Smooth muscle cell (in vitro differentiated cells): Measurements from ENCODE around the gene KLK12. TPM values are rescaled to one million over a fixed set of nuclear protein-coding genes. Genes with fewer than 3 reads are reported as not detected.
A peak's percentile ranks its signal among the peaks of the same experiment; 100 is the strongest.

ENCODE experiments used
- DNase-seq: peaks from one replicate; lab custom pipeline; 2025; ENCODE audit not compliant: unreplicated experiment; lab: John Stamatoyannopoulos, UW
- H2AFZ ChIP-seq: fragments of 200-600 bp; sonication (generic); 2 replicates; pipeline ENCODE4 v1.6.0; 2016; ENCODE audit warnings: antibody characterized with exemption, low read depth, mild to moderate bottlenecking
- H3F3A ChIP-seq: fragments of 200-600 bp; sonication (generic); 2 replicates; pipeline ENCODE4 v1.6.0; 2017; ENCODE audit warnings: antibody characterized with exemption, low read depth
- H3K27ac ChIP-seq: fragments of 200-600 bp; sonication (generic); 2 replicates; pipeline ENCODE4 v1.5.1; 2016; ENCODE audit warnings: low read depth, mild to moderate bottlenecking
- H3K27me3 ChIP-seq: fragments of 200-600 bp; sonication (generic); 2 replicates; pipeline ENCODE4 v1.6.1; 2016; ENCODE audit warnings: low read depth, mild to moderate bottlenecking
- H3K36me3 ChIP-seq: fragments of 200-600 bp; sonication (generic); 2 replicates; pipeline ENCODE4 v1.5.1; 2016; ENCODE audit warnings: low read depth
- H3K4me1 ChIP-seq: fragments of 200-600 bp; sonication (generic); 2 replicates; pipeline ENCODE4 v1.5.1; 2016; ENCODE audit warnings: low read depth
- H3K4me2 ChIP-seq: fragments of 200-600 bp; sonication (generic); 2 replicates; pipeline ENCODE4 v1.6.0; 2016; ENCODE audit warnings: mild to moderate bottlenecking
- H3K4me3 ChIP-seq: fragments of 200-600 bp; sonication (generic); 2 replicates; pipeline ENCODE4 v1.5.1; 2016; ENCODE audit warnings: mild to moderate bottlenecking
- H3K79me2 ChIP-seq: fragments of 200-600 bp; sonication (generic); 2 replicates; pipeline ENCODE4 v1.6.0; 2016; ENCODE audit warnings: low read depth, mild to moderate bottlenecking
- H3K9ac ChIP-seq: fragments of 200-600 bp; sonication (generic); 2 replicates; pipeline ENCODE4 v1.6.0; 2016; ENCODE audit warnings: low read depth
- H3K9me3 ChIP-seq: fragments of 200-600 bp; sonication (generic); replicated peaks from 2 replicates; pipeline ENCODE4 v1.5.1; 2016; ENCODE audit warnings: low read depth
- H4K20me1 ChIP-seq: fragments of 200-600 bp; sonication (generic); 2 replicates; pipeline ENCODE4 v1.6.0; 2016; ENCODE audit warnings: low read depth
- CTCF ChIP-seq: fragments of 200-600 bp; sonication (generic); IDR thresholded peaks from 2 replicates; pipeline ENCODE4 v1.5.1; 2017; ENCODE audit warnings: borderline replicate concordance, mild to moderate bottlenecking, antibody characterized with exemption; ENCODE audit not compliant: insufficient read depth, poor library complexity, severe bottlenecking
- WGBS: methylation state at CpG from one replicate; pipeline ENCODE4 v1.1.7; 2016; ENCODE audit warnings: low lambda C conversion rate; 5-methylcytosine and 5-hydroxymethylcytosine counted together
- polyA plus RNA-seq: library from polyadenylated mRNA; unstranded; fragments of >200 nt; fragmentation: Nextera tagmentation; extraction: Ambion mirVana; gene quantifications from 2 replicates; pipeline ENCODE4 v1.2.1, GENCODE V29; 2016
- total RNA-seq: library from RNA; depleted of rRNA; stranded (reverse); fragments of >200 nt; gene quantifications from 2 replicates; pipeline ENCODE4 v1.2.3, GENCODE V29; 2014

The KLK12 gene
- total and polyA plus RNA-seq, 2 experiments from 2014 or later = 1.7 to 1.9 TPM

GRCh38 chr19:51019544-51019925 is 15.3 kb downstream of the KLK12 start, which contains the start of gene KLK10:
TSS of gene KLK10 (minus strand) at chr19:51019709. CDS start at chr19:51019130, 579 bp downstream.
- Histone ChIP-seq H3K36me3 (no peaks in the 10 kb centered on the region), H3K4me2 (peak within 1 kb of the TSS; percentile 69), H3K4me3 (peak within 1 kb of the TSS; percentile 10), H3K9me3 (no peaks in the 10 kb centered on the region), H3F3A (no peaks in the 10 kb centered on the region), H3K27ac (no peak within 1 kb of the TSS), H4K20me1 (no peaks in the 10 kb centered on the region), H3K27me3 (peaks cover 60% of the 10 kb centered on the region), H2AFZ (no peak within 1 kb of the TSS), H3K9ac (no peak within 1 kb of the TSS), H3K4me1 (peaks cover 14% of the 10 kb centered on the region), H3K79me2 (no peaks in the 10 kb centered on the region)
- no peak for DNase-seq
- TF ChIP-seq CTCF = no peak
- WGBS = 21% methylated on average over 7 of the region's 14 CpGs

- H4K20me1 ChIP-seq = no peaks in the 10 kb centered on the region
- no peak for TF ChIP-seq CTCF
- H2AFZ ChIP-seq = no peak overlapping the region
- WGBS = 4% methylated on average over 32 of the region's 68 CpGs
- peak overlapping the region; percentile 69 for H3K4me2 ChIP-seq
- H3K27ac ChIP-seq = no peak overlapping the region
- H3K9ac ChIP-seq = no peak overlapping the region
- H3K36me3 ChIP-seq = no peaks in the 10 kb centered on the region
- DNase-seq = no peak
- H3K27me3 ChIP-seq = peaks cover 63% of the 10 kb centered on the region
- peaks cover 14% of the 10 kb centered on the region for H3K4me1 ChIP-seq
- no peaks in the 10 kb centered on the region for H3K9me3 ChIP-seq
- H3K79me2 ChIP-seq = no peaks in the 10 kb centered on the region
- no peaks in the 10 kb centered on the region for H3F3A ChIP-seq
- H3K4me3 ChIP-seq = peak overlapping the region; percentile 10
Observed at GRCh38 chr19:51018745-51019543, 15.9 kb downstream of the KLK12 start.

GRCh38 chr19:51016798-51017683 is 17.8 kb downstream of the KLK12 start:
- Histone ChIP-seq H4K20me1 (no peaks in the 10 kb centered on the region), H3F3A (no peaks in the 10 kb centered on the region), H3K36me3 (no peaks in the 10 kb centered on the region), H2AFZ (peak overlapping the region; percentile 54), H3K4me1 (peaks cover 14% of the 10 kb centered on the region), H3K27me3 (peaks cover 60% of the 10 kb centered on the region), H3K4me2 (peak overlapping the region; percentile 83), H3K79me2 (no peaks in the 10 kb centered on the region), H3K27ac (no peak overlapping the region), H3K4me3 (peak overlapping the region; percentile 46), H3K9me3 (no peaks in the 10 kb centered on the region), H3K9ac (no peak overlapping the region)
- WGBS = 4% methylated on average over 62 of the region's 68 CpGs
- TF ChIP-seq CTCF = peak; percentile 52
- no peak for DNase-seq
